Measurements from ENCODE around the gene ULK1. TPM values are rescaled to one million over a fixed set of nuclear protein-coding genes. Genes with fewer than 3 reads are reported as not detected.
"Not testable (repeated sequence)": the region's sequence is repeated elsewhere in the genome, so short reads cannot be mapped to it uniquely, and the experiment has no call there.

Gene ULK1
- polyA plus RNA-seq, 6 donors from 2014 or later = 0.22 to 2.1 (median 0.73) TPM

DNA sequence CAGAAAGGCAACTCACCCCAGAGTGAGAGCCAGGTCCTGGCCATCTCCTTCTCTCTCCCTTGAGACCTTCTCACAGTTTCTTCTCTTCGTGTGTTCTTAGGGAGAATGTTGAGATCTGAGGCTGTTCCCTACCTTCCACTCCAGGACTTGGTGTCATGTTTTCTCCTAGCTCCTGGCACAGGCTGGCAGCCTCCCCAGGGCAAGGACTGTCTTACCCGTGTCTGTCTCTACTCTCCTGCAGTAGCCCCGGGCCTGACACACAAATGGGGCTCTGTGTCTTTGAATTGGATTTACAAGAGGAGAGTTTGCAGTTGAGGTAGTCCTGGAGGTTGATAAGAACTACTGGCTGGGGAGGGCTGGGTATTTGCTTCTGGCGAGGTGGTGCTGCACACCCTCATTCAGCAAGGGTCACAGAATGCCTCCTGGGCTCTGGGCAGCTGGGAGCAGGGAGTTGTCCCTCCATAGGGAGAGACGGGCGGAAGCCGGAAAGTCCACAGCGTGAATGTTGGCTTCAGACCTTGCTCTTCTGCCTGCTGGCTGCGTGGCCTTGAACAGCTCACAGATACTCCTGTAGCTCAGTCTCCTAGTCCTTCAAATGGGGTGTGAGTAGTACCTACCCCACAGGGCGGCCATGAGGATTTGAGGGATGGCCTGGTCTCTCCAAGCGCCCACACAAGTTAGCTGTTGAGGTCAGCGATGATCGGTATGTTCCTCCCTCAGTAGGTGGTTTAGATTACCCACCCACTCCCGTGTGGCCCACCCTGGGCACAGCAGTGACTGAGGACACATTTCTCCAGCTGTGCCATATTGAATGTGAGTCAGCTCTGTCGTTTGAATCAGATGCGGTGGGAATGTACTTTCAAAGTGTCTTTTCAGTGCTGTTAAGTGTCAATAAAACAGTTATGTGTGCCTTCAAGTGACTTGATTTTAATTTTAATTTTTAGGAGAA, 65.5 kb downstream of the ULK1 start:
- DNase-seq (no peak), ATAC-seq (ENCODE audit: low read depth in 2 of 2) (no peak)
- Mint-ChIP-seq H3K27me3 (no peaks in the 10 kb centered on the region), H3K36me3 (no peaks in the 10 kb centered on the region), H3K4me3 (no peak overlapping the region), H3K27ac (peak overlapping the region in 5 of 6 donors; percentile 43 to 88 (median 70)), H3K4me1 (peaks cover 36 to 60% (median 58%) of the 10 kb centered on the region in 3 donors), H3K9me3 (no peaks in the 10 kb centered on the region)

DNA sequence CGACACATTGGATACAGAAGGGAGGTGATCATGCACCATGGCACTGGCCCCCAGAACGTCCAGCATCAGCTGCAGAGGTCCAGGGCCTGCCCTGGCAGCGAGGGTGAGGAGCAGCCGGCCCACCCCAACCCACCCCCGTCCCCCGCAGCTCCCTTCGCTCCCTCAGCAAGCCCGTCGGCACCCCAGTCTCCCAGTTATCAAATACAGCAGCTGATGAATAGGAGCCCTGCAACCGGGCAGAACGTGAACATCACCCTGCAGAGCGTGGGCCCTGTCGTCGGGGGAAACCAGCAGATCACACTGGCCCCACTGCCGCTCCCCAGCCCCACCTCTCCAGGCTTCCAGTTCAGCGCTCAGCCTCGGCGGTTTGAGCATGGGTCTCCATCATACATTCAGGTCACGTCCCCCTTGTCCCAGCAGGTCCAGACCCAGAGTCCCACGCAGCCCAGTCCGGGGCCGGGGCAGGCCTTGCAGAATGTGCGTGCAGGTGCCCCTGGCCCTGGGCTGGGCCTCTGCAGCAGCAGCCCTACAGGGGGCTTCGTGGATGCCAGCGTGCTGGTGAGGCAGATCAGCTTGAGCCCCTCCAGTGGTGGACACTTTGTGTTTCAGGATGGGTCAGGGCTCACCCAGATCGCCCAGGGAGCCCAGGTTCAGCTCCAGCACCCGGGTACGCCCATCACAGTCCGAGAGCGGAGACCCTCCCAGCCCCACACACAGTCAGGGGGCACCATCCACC, 66.3 kb downstream of the ULK1 start:
- DNase-seq; H3K27ac Mint-ChIP-seq; H3K4me3 Mint-ChIP-seq; ATAC-seq (ENCODE audit: low read depth in 2 of 2); H3K36me3 Mint-ChIP-seq; H3K9me3 Mint-ChIP-seq; H3K27me3 Mint-ChIP-seq: not testable (repeated sequence)
- H3K4me1 Mint-ChIP-seq = peaks cover 38 to 65% (median 54%) of the 10 kb centered on the region in 3 donors

DNA sequence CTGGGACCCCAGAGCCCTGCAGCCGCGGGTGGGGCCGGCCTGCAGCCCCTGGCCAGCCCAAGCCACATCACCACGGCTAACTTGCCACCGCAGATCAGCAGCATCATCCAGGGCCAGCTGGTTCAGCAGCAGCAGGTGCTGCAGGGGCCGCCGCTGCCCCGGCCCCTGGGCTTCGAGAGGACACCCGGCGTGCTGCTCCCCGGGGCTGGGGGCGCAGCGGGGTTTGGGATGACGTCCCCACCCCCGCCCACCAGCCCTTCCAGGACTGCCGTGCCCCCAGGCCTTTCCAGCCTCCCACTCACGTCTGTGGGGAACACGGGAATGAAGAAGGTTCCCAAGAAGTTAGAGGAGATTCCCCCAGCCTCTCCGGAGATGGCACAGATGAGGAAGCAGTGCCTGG, 66.9 kb downstream of the ULK1 start:
- not testable (repeated sequence) for H3K27ac Mint-ChIP-seq; ATAC-seq (ENCODE audit: low read depth in 2 of 2); H3K4me3 Mint-ChIP-seq; H3K36me3 Mint-ChIP-seq; H3K9me3 Mint-ChIP-seq; H3K27me3 Mint-ChIP-seq; DNase-seq
- peaks cover 33 to 59% (median 48%) of the 10 kb centered on the region in 3 donors for H3K4me1 Mint-ChIP-seq

DNA sequence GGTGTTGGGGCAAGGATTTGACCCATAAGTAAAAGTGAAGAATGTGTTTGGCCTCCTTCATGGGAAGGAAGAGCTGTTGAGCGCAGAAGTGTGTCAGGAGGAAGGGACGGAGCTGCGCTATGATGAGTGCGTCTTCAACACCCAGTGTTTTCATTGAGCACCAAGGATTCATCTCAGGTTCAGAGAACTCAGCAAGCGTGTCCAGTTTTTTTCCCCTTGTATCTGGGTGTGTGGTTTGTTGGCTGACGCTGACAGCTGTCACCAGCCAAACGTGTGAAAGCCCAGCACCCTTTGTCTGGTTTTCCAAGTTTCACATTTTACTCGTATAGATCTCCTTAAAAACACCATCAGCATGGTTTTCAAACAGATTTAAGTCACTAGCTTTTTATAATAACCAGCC, 67.6 kb downstream of the ULK1 start:
- H3K36me3 Mint-ChIP-seq = no peaks in the 10 kb centered on the region
- H3K4me1 Mint-ChIP-seq = peaks cover 29 to 54% (median 45%) of the 10 kb centered on the region in 3 donors
- no peaks in the 10 kb centered on the region for H3K27me3 Mint-ChIP-seq
- H3K27ac Mint-ChIP-seq = peak overlapping the region in 1 of 6 donors; percentile 84
- no peak for DNase-seq
- no peaks in the 10 kb centered on the region for H3K9me3 Mint-ChIP-seq
- no peak overlapping the region for H3K4me3 Mint-ChIP-seq
- no peak for ATAC-seq (ENCODE audit: low read depth in 2 of 2)

DNA sequence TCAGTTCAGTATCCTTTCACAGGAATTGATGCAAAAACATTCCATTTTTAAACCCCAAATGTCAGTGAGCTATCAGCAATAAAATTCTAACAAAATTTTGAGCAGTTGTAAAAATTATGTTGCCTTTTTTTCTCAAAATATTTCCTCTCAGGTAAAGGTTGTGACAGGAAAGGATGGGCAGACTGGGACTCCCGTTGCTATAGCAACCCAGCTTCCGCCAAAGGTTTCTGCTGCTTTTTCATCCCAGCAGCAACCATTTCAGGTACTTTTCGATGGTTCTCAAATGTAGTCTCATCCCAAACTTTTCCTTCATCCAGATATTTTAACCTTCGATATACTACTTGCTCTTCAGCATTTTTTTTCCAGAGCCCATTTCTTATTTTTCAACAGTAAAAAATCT, 69.0 kb downstream of the ULK1 start:
- Mint-ChIP-seq H3K27me3 (no peaks in the 10 kb centered on the region), H3K36me3 (no peaks in the 10 kb centered on the region), H3K4me1 (peaks cover 25 to 57% (median 41%) of the 10 kb centered on the region in 3 donors), H3K9me3 (no peaks in the 10 kb centered on the region), H3K27ac (peak overlapping the region in 1 of 6 donors; percentile 30), H3K4me3 (no peak overlapping the region)
- ATAC-seq (ENCODE audit: low read depth in 2 of 2) (no peak), DNase-seq (no peak)

DNA sequence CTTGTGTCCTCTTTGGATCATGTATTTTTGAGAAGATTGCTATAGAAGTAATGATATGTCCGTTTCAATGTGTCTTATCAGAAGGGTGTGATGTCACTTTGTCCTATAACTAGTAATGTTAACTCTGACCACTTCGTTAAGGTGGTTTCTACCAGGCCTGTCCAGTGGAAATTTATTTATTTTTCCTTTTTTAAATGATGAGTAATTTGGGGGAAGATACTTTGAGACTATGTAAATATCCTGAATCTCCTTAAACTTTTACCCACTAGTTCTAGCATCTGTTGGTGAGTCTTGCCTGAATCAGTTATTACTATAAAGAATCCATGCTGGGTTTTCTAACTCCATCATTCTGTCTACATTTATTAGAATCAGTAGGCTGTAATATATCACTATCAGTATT, 70.7 kb downstream of the ULK1 start:
- peaks cover 15 to 58% (median 31%) of the 10 kb centered on the region in 3 donors for H3K4me1 Mint-ChIP-seq
- no peak overlapping the region for H3K27ac Mint-ChIP-seq
- no peak overlapping the region for H3K4me3 Mint-ChIP-seq
- no peak for ATAC-seq (ENCODE audit: low read depth in 2 of 2)
- no peaks in the 10 kb centered on the region for H3K9me3 Mint-ChIP-seq
- H3K36me3 Mint-ChIP-seq = no peaks in the 10 kb centered on the region
- H3K27me3 Mint-ChIP-seq = no peaks in the 10 kb centered on the region
- no peak for DNase-seq

DNA sequence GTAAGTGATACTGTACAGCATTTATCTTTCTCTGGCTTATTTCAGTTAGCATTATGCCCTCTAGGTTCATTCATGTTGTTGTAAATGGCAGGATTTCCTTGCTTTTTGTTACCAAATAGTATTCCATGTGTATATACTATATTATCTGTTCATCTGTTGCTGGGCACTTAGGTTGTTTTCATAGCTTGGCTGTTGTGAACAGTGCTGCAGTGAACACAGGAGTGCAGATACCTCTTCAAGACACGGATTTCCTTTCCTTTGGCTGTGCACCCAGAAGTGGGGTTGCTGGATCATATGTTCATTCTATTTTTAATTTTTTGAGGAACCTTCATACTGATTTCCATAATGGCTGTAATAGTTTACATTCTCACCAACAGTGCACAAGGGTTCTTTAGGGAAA, 76.8 kb downstream of the ULK1 start:
- peak overlapping the region in 3 of 6 donors; percentile 14 to 73 (median 38) for H3K27ac Mint-ChIP-seq

More for the DNA sequence above, 76.8 kb downstream of the ULK1 start:
- Mint-ChIP-seq H3K4me3 (no peak overlapping the region), H3K4me1 (peaks cover 19 to 39% (median 19%) of the 10 kb centered on the region in 3 donors), H3K36me3 (no peaks in the 10 kb centered on the region), H3K9me3 (no peaks in the 10 kb centered on the region), H3K27me3 (no peaks in the 10 kb centered on the region)
- no peak for ATAC-seq (ENCODE audit: low read depth in 2 of 2)
- DNase-seq = no peak

Other genes with a start within 250 kb of the ULK1 start
- 10 to 100 TPM in 5 of 6 donors, 1 to 10 TPM in 1; 10.0 to 33.5 (median 19.0) TPM for gene SFSWAP, start 183.5 kb upstream of the ULK1 start, polyA plus RNA-seq (ENCODE audit: low read depth in 6 of 6)
- 10 to 100 TPM in 3 of 6 donors, 1 to 10 TPM in 3; 6.4 to 42.8 (median 10.4) TPM for gene MMP17, start 66.2 kb upstream of the ULK1 start, polyA plus RNA-seq (ENCODE audit: low read depth in 6 of 6)
- 10 to 100 TPM in 5 of 6 donors, 1 to 10 TPM in 1; 9.7 to 43.2 (median 22.5) TPM for gene PUS1, start 34.7 kb downstream of the ULK1 start, polyA plus RNA-seq (ENCODE audit: low read depth in 6 of 6)
- 10 to 100 TPM in 1 of 6 donors, 1 to 10 TPM in 5; 5.8 to 11.7 (median 6.4) TPM for gene EP400, start 55.3 kb downstream of the ULK1 start, polyA plus RNA-seq (ENCODE audit: low read depth in 6 of 6)
- 10 to 100 TPM in 1 of 6 donors, 1 to 10 TPM in 4, not detected in 1; 7.1 to 14.9 (median 7.6) TPM for gene DDX51, start 249.7 kb downstream of the ULK1 start, polyA plus RNA-seq (ENCODE audit: low read depth in 6 of 6)
- gene NOC4L, start 249.8 kb downstream of the ULK1 start, polyA plus RNA-seq (ENCODE audit: low read depth in 6 of 6) = 10 to 100 TPM; 19.1 to 26.4 (median 24.1) TPM